ENCODE measurements around the gene LYPD3. TPM values are rescaled to one million over a fixed set of nuclear protein-coding genes. Genes with fewer than 3 reads are reported as not detected.

Gene LYPD3
- total RNA-seq, 1 experiment from 2014 or later: 1.8 TPM

DNA sequence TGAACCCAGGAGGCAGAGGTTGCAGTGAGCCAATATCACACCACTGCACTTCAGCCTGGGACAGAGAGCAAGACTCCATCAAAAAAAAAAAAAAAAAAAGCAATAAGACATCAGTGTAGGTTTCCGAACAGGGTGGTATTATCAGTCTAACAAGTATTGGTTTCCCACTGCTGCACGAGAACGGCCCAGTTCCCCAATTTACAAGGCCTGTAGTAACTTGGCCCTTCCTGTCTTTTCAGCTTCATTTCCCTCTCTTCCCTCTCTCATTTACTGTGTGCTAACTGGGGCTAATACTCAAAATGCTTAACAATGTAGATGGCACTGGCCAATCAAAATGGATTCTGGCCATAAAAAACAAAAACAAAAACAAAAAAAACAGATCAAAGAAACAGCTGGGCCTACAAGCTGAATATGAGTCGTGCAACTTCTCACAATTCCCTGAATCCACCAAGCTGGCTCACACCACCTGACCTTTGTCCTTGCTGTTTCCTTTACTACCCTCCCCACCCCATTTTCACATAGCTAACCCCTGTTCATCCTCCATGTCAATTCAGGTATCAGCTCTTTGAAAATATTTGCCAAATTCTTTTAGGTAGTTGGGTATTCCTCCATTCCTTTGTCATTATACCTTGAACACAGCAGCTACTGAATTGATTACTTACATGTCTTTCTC, 48.3 kb downstream of the LYPD3 start:
- Histone ChIP-seq H3T11ph (ENCODE audit: low read length) (no peak overlapping the region), H3K27ac (ENCODE audit: insufficient read length, low read depth, low read length) (no peak overlapping the region), H3K9me3 (ENCODE audit: control insufficient read depth, low read depth, low read length) (peaks cover 7% of the 10 kb centered on the region), H2BK120ac (ENCODE audit: low read depth, low read length, poor library complexity, severe bottlenecking) (no peak overlapping the region), H3K4ac (ENCODE audit: low read depth, low read length) (no peak overlapping the region), H2AFZ (ENCODE audit: low read length) (no peak overlapping the region), H3K18ac (ENCODE audit: insufficient read length, low read depth, low read length) (no peak overlapping the region), H4K8ac (replicated peaks; ENCODE audit: insufficient read length, low read depth, low read length) (no peak overlapping the region), H2BK5ac (ENCODE audit: insufficient read length, low read length) (no peak overlapping the region), H3K79me1 (ENCODE audit: insufficient read depth, low read depth, low read length, poor library complexity, severe bottlenecking) (no peaks in the 10 kb centered on the region), H2BK20ac (ENCODE audit: low read depth, low read length, poor library complexity, severe bottlenecking) (no peak overlapping the region), H2AK5ac (ENCODE audit: insufficient read length, low read length) (no peak overlapping the region), H3K79me2 (ENCODE audit: insufficient read depth, low read length) (no peaks in the 10 kb centered on the region), H2BK15ac (ENCODE audit: low read depth, low read length) (no peak overlapping the region), H2BK12ac (ENCODE audit: insufficient read length, low read depth, low read length) (no peak overlapping the region), H3K23ac (ENCODE audit: insufficient read length, low read depth, low read length) (no peak overlapping the region), H3K27me3 (ENCODE audit: insufficient read depth, low read length) (no peaks in the 10 kb centered on the region), H3K14ac (ENCODE audit: insufficient read depth, low read length) (no peak overlapping the region), H3K9ac (ENCODE audit: extremely low read depth, insufficient read length, low read length) (no peak overlapping the region), H4K5ac (ENCODE audit: insufficient read length, low read depth, low read length) (no peak overlapping the region), H3K4me2 (ENCODE audit: insufficient read depth, insufficient read length, low read length) (no peak overlapping the region), H3K4me1 (ENCODE audit: insufficient read depth, low read length) (peaks cover 3% of the 10 kb centered on the region; the same call in 1 of the 2 replicates), H4K20me1 (ENCODE audit: control insufficient read depth, insufficient read depth, insufficient read length) (no peaks in the 10 kb centered on the region), H3K56ac (ENCODE audit: insufficient read length, low read depth, low read length) (no peak overlapping the region), H3K23me2 (ENCODE audit: insufficient read length, low read depth, low read length, poor library complexity, severe bottlenecking) (no peaks in the 10 kb centered on the region), H4K91ac (ENCODE audit: insufficient read length, low read depth, low read length) (no peak overlapping the region)
- no peak for DNase-seq
- TF ChIP-seq, protein P1, sequence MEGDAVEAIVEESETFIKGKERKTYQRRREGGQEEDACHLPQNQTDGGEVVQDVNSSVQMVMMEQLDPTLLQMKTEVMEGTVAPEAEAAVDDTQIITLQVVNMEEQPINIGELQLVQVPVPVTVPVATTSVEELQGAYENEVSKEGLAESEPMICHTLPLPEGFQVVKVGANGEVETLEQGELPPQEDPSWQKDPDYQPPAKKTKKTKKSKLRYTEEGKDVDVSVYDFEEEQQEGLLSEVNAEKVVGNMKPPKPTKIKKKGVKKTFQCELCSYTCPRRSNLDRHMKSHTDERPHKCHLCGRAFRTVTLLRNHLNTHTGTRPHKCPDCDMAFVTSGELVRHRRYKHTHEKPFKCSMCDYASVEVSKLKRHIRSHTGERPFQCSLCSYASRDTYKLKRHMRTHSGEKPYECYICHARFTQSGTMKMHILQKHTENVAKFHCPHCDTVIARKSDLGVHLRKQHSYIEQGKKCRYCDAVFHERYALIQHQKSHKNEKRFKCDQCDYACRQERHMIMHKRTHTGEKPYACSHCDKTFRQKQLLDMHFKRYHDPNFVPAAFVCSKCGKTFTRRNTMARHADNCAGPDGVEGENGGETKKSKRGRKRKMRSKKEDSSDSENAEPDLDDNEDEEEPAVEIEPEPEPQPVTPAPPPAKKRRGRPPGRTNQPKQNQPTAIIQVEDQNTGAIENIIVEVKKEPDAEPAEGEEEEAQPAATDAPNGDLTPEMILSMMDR (conservative IDR thresholded peaks at IDR 0.05): no peak
- no peak overlapping the region for H3K27ac Mint-ChIP-seq
- no CpG with 5 or more reads among the region's 4 CpGs for WGBS (ENCODE audit: extremely low coverage, insufficient read length, low lambda C conversion rate)
- peaks cover 2% of the 10 kb centered on the region; the same call in 1 of the 2 replicates for H3K27me3 Mint-ChIP-seq (ENCODE audit: low read depth)
- no peak overlapping the region for H3K4me3 Mint-ChIP-seq
- peaks cover 44 to 66% of the 10 kb centered on the region in 2 experiments for H3K9me3 Mint-ChIP-seq
- H3K36me3 Mint-ChIP-seq (ENCODE audit: insufficient read depth in 1 of 3, low read depth in 3 of 3): peaks cover 9 to 27% (median 10%) of the 10 kb centered on the region in 3 experiments
- H3K4me1 Mint-ChIP-seq: peaks cover 10 to 17% of the 10 kb centered on the region in 2 experiments; a peak in 3 of 4 replicates

Data from H9 (cell line).